SK-N-SH (cell line): Measurements from ENCODE around the gene MTRF1. TPM values are rescaled to one million over a fixed set of nuclear protein-coding genes. Genes with fewer than 3 reads are reported as not detected.

ENCODE experiments used
- CTCF ChIA-PET: fragments of 300-600, 350-600 bp; formaldehyde crosslinking; extraction: SDS; loops from one replicate; lab custom pipeline; 2021; lab: Yijun Ruan, JAX
- POLR2A ChIA-PET: fragments of 350-600 bp; sonication (Branson Sonifier 250); formaldehyde crosslinking; extraction: SDS; loops from one replicate; lab custom pipeline; 2020; ENCODE audit warnings: antibody characterized with exemption, inconsistent platforms; lab: Yijun Ruan, JAX
- DNase-seq: peaks from one replicate; pipeline ENCODE4 v3.0.0; 2012
- H2AFZ ChIP-seq: fragments of 200-600 bp; sonication (generic); 2 replicates; pipeline ENCODE4 v1.8.1; 2016; ENCODE audit warnings: antibody characterized with exemption, mild to moderate bottlenecking, low read depth
- H3F3A ChIP-seq: fragments of 200-600 bp; sonication (generic); replicated peaks from 2 replicates; pipeline ENCODE3; 2016; ENCODE audit warnings: antibody characterized with exemption, mild to moderate bottlenecking; ENCODE audit not compliant: insufficient read depth
- H3K27ac ChIP-seq, 2 experiments: fragments of 200-500 bp in 1 of 2; fragments of 200-600 bp in 1 of 2; sonication (Bioruptor generic) in 1 of 2; sonication (generic), shearing (Covaris generic) in 1 of 2; 2 replicates each; pipeline versions ENCODE4 v1.5.1 to v1.6.1; 2014 to 2016; ENCODE audit warnings: low read depth in 2 of 2, inconsistent platforms in 1 of 2, low read length in 1 of 2, mild to moderate bottlenecking in 1 of 2, mixed read lengths in 1 of 2
- H3K27me3 ChIP-seq: fragments of 200-600 bp; sonication (generic), shearing (Covaris generic); 2 replicates; pipeline ENCODE4 v1.6.1; 2016; ENCODE audit warnings: mixed run types; ENCODE audit not compliant: insufficient read depth
- H3K36me3 ChIP-seq, 2 experiments: fragments of 200-500 bp in 1 of 2; fragments of 200-600 bp in 1 of 2; sonication (Bioruptor generic) in 1 of 2; sonication (generic) in 1 of 2; replicated peaks in 1 of 2; 2 replicates each; pipeline versions ENCODE3 to v1.5.1; 2014 to 2016; ENCODE audit warnings: low read length in 1 of 2, mild to moderate bottlenecking in 1 of 2; ENCODE audit not compliant: insufficient read depth in 2 of 2, control insufficient read depth in 1 of 2
- H3K4me1 ChIP-seq, 2 experiments: fragments of 200-500 bp in 1 of 2; fragments of 200-600 bp in 1 of 2; sonication (Bioruptor generic) in 1 of 2; sonication (generic), shearing (Covaris generic) in 1 of 2; 2 replicates each; pipeline versions ENCODE4 v1.5.1 to v1.6.1; 2014 to 2016; ENCODE audit warnings: low read depth in 1 of 2, low read length in 1 of 2, mixed run types in 1 of 2; ENCODE audit not compliant: insufficient read depth in 2 of 2, control insufficient read depth in 1 of 2
- H3K4me2 ChIP-seq: fragments of 200-600 bp; sonication (generic), shearing (Covaris generic); 2 replicates; pipeline ENCODE4 v1.6.1; 2017; ENCODE audit warnings: mixed run types
- H3K4me3 ChIP-seq, 2 experiments: fragments of 200-500 bp in 1 of 2; fragments of 200-600 bp in 1 of 2; sonication (Bioruptor generic) in 1 of 2; sonication (generic), shearing (Covaris generic) in 1 of 2; 2 replicates each; pipeline versions ENCODE4 v1.5.1 to v1.8.1; 2014 to 2016; ENCODE audit warnings: low read depth in 2 of 2, inconsistent platforms in 1 of 2, low read length in 1 of 2, mild to moderate bottlenecking in 1 of 2, mixed read lengths in 1 of 2, moderate library complexity in 1 of 2
- H3K79me2 ChIP-seq: fragments of 200-600 bp; sonication (generic); 2 replicates; pipeline ENCODE4 v1.8.1; 2017; ENCODE audit warnings: mild to moderate bottlenecking; ENCODE audit not compliant: insufficient read depth
- H3K9ac ChIP-seq: fragments of 200-600 bp; sonication (generic); 2 replicates; pipeline ENCODE4 v1.6.1; 2017; ENCODE audit warnings: mixed run types
- H3K9me2 ChIP-seq: fragments of 200-600 bp; sonication (generic); 2 replicates; pipeline ENCODE4 v1.6.1; 2017; ENCODE audit warnings: mixed run types
- H3K9me3 ChIP-seq: fragments of 200-600 bp; sonication (generic); 2 replicates; pipeline ENCODE4 v1.6.1; 2017; ENCODE audit warnings: mixed run types, mild to moderate bottlenecking, moderate library complexity
- H4K20me1 ChIP-seq: fragments of 200-600 bp; sonication (generic); 2 replicates; pipeline ENCODE4 v1.6.1; 2017; ENCODE audit warnings: mild to moderate bottlenecking, mixed run types; ENCODE audit not compliant: insufficient read depth
- CHD2 ChIP-seq: fragments of 150-350 bp; IDR thresholded peaks from 2 replicates; pipeline ENCODE4 v1.6.1; 2018; ENCODE audit warnings: low read length; ENCODE audit not compliant: partially characterized antibody
- ELF1 ChIP-seq: IDR thresholded peaks from 2 replicates; pipeline ENCODE4 v1.4.0; 2012
- FOSL2 ChIP-seq: IDR thresholded peaks from 2 replicates; pipeline ENCODE4 v1.4.0; 2012; ENCODE audit warnings: low read depth, mild to moderate bottlenecking, moderate library complexity, borderline replicate concordance
- FOXJ3 ChIP-seq: sonication (generic); formaldehyde crosslinking; IDR thresholded peaks from 2 replicates; pipeline ENCODE4 v1.5.1; 2020; ENCODE audit warnings: mild to moderate bottlenecking, missing genetic modification reagents
- FOXM1 ChIP-seq: IDR thresholded peaks from 2 replicates; pipeline ENCODE4 v1.4.0; 2012; ENCODE audit warnings: low read depth, mild to moderate bottlenecking
- GATA2 ChIP-seq: sonication (generic); formaldehyde crosslinking; IDR thresholded peaks from 2 replicates; pipeline ENCODE4 v1.5.0; 2020; ENCODE audit warnings: mild to moderate bottlenecking, missing genetic modification reagents
- MEF2A ChIP-seq: IDR thresholded peaks from 2 replicates; pipeline ENCODE4 v1.4.0; 2012; ENCODE audit warnings: low read depth, borderline replicate concordance
- MXI1 ChIP-seq: IDR thresholded peaks from 2 replicates; pipeline ENCODE4 v1.6.1; 2012; ENCODE audit warnings: mild to moderate bottlenecking, low read depth, low read length, improper control_type of control experiment
- NFIC ChIP-seq: IDR thresholded peaks from 2 replicates; pipeline ENCODE4 v1.4.0; 2012; ENCODE audit warnings: borderline replicate concordance
- NRF1 ChIP-seq: IDR thresholded peaks from 2 replicates; pipeline ENCODE4 v1.6.1; 2012; ENCODE audit warnings: low read depth, mild to moderate bottlenecking, low read length
- POLR2AphosphoS5 ChIP-seq: IDR thresholded peaks from 2 replicates; pipeline ENCODE4 v1.6.1; 2012; ENCODE audit warnings: low read depth, low read length
- RFX5 ChIP-seq: IDR thresholded peaks from 2 replicates; pipeline ENCODE4 v1.6.1; 2012; ENCODE audit warnings: mild to moderate bottlenecking, improper control_type of control experiment, low read length
- SIN3A ChIP-seq: IDR thresholded peaks from 2 replicates; pipeline ENCODE4 v1.6.1; 2012; ENCODE audit warnings: low read depth, mild to moderate bottlenecking, low read length, moderate library complexity, borderline replicate concordance
- TAF1 ChIP-seq: IDR thresholded peaks from 2 replicates; pipeline ENCODE4 v1.6.1; 2012; ENCODE audit warnings: low read depth, mild to moderate bottlenecking, low read length, moderate library complexity, borderline replicate concordance
- TCF12 ChIP-seq: IDR thresholded peaks from 2 replicates; pipeline ENCODE4 v1.4.0; 2012
- TEAD4 ChIP-seq: IDR thresholded peaks from 2 replicates; pipeline ENCODE4 v1.4.0; 2012; ENCODE audit warnings: mild to moderate bottlenecking, borderline replicate concordance; ENCODE audit not compliant: insufficient read depth
- YY1 ChIP-seq: IDR thresholded peaks from 2 replicates; pipeline ENCODE4 v1.4.0; 2012; ENCODE audit warnings: low read depth, mild to moderate bottlenecking
- WGBS: methylation state at CpG from one replicate; pipeline ENCODE4 v1.1.6; 2017; ENCODE audit warnings: low lambda C conversion rate; 5-methylcytosine and 5-hydroxymethylcytosine counted together
- polyA plus RNA-seq, 3 experiments: library from polyadenylated mRNA; depleted of rRNA; stranded (reverse); fragments of >200 nt; gene quantifications; 2 replicates each; pipeline ENCODE4 v1.2.3, GENCODE V29; 2012
- TF ChIP-seq, protein P1 (sequence below): fragments of 150-350 bp; IDR thresholded peaks from 2 replicates; pipeline ENCODE4 v1.6.1; 2017; ENCODE audit warnings: antibody characterized with exemption, low read length, low read depth, borderline replicate concordance
- TF ChIP-seq, protein P2 (sequence below): IDR thresholded peaks from 2 replicates; pipeline ENCODE4 v1.4.0; 2012; ENCODE audit warnings: low read depth, borderline replicate concordance
- TF ChIP-seq, protein P3 (sequence below): IDR thresholded peaks from 2 replicates; pipeline ENCODE4 v1.4.0; 2012; ENCODE audit warnings: low read depth

MTRF1 gene
- polyA plus RNA-seq, 1 of the 3 experiments (the other 2 are of a cell fraction) = 9.2 TPM

DNA sequence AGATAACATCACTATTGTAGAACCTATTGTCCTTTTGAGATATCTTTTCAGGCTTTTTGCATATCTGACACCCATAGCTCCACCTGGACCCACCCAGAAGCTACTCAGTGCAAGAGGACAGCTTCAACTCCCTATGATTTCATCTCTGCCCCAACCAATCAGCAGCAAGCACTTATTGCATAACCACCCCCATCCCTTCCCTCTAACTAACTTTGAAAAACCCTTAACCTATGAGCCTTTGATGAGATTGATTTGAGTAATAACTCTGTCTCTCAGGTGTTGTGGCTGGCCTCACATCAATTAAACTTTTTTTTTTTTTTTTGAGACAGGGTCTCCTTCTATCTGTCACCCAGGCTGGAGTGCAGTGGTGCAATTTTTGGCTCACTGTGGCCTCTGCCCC lies 13.4 kb upstream of the MTRF1 start (continued):
- TF ChIP-seq TAF1 (no peak), TCF12 (no peak)

DNA sequence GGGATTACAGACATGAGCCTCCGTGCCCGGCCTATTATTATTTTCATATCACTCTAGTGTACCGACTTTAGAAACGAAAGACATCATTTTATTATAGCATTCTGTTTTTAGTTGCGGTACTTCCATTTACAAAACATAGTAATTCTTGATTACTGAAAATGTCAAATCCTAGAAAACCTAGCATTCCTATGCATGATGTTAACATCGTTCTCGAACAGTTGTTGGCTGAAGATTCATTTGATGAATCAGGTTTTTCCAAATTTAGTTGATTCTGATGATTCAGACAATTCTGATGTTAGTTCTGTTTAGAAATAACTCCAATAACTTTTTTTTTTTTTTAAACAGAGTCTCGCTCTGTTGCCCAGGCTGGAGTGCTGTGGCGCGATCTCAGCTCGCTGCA lies 11.5 kb upstream of the MTRF1 start:
- Histone ChIP-seq H2AFZ (no peak overlapping the region), H3F3A (no peaks in the 10 kb centered on the region), H3K4me3 (no peak overlapping the region), H3K4me1 (no peaks in the 10 kb centered on the region), H4K20me1 (no peaks in the 10 kb centered on the region), H3K4me2 (no peak overlapping the region), H3K9me2 (no peaks in the 10 kb centered on the region), H3K27me3 (no peaks in the 10 kb centered on the region), H3K27ac (no peak overlapping the region), H3K79me2 (no peaks in the 10 kb centered on the region), H3K9me3 (peaks cover 7% of the 10 kb centered on the region), H3K36me3 (no peaks in the 10 kb centered on the region), H3K9ac (no peak overlapping the region)
- CTCF ChIA-PET = no interaction called here
- WGBS = 78% methylated on average over 11 of the region's 11 CpGs
- no peak for DNase-seq
- POLR2A ChIA-PET = no interaction called here
- no peak for TF ChIP-seq NFIC
- no peak for TF ChIP-seq TEAD4
- TF ChIP-seq, protein P1, sequence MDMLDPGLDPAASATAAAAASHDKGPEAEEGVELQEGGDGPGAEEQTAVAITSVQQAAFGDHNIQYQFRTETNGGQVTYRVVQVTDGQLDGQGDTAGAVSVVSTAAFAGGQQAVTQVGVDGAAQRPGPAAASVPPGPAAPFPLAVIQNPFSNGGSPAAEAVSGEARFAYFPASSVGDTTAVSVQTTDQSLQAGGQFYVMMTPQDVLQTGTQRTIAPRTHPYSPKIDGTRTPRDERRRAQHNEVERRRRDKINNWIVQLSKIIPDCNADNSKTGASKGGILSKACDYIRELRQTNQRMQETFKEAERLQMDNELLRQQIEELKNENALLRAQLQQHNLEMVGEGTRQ = no peak
- TF ChIP-seq TCF12 = no peak
- TF ChIP-seq, protein P2, sequence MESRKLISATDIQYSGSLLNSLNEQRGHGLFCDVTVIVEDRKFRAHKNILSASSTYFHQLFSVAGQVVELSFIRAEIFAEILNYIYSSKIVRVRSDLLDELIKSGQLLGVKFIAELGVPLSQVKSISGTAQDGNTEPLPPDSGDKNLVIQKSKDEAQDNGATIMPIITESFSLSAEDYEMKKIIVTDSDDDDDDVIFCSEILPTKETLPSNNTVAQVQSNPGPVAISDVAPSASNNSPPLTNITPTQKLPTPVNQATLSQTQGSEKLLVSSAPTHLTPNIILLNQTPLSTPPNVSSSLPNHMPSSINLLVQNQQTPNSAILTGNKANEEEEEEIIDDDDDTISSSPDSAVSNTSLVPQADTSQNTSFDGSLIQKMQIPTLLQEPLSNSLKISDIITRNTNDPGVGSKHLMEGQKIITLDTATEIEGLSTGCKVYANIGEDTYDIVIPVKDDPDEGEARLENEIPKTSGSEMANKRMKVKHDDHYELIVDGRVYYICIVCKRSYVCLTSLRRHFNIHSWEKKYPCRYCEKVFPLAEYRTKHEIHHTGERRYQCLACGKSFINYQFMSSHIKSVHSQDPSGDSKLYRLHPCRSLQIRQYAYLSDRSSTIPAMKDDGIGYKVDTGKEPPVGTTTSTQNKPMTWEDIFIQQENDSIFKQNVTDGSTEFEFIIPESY = no peak
- TF ChIP-seq MXI1 = no peak
- no peak for TF ChIP-seq SIN3A
- TF ChIP-seq FOXJ3 (CRISPR knock-in tag) = no peak
- no peak for TF ChIP-seq MEF2A
- TF ChIP-seq FOXM1 = no peak
- TF ChIP-seq YY1 = no peak
- TF ChIP-seq RFX5 = no peak
- TF ChIP-seq FOSL2 = no peak
- no peak for TF ChIP-seq NRF1
- no peak for TF ChIP-seq CHD2
- TF ChIP-seq, protein P3, sequence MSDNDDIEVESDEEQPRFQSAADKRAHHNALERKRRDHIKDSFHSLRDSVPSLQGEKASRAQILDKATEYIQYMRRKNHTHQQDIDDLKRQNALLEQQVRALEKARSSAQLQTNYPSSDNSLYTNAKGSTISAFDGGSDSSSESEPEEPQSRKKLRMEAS = no peak
- no peak for TF ChIP-seq GATA2 (CRISPR knock-in tag)
- no peak for TF ChIP-seq ELF1
- no peak for TF ChIP-seq POLR2AphosphoS5
